Activated T-helper 2 cell treated with anti-CD3 and anti-CD28 coated beads, Interferon-gamma antibody, Interleukin-2, Interleukin-4, amounts not matched to agents 10 μg/mL and 5 μg/mL and 100 μg/mL, durations not matched to agents 14 hours and 24 hours and 36 hours (primary cell): ENCODE data around the gene CACNA2D3. TPM values are rescaled to one million over a fixed set of nuclear protein-coding genes. Genes with fewer than 3 reads are reported as not detected.

ENCODE experiments used
- DNase-seq: peaks from one replicate; pipeline ENCODE4 v3.0.0; 2021; ENCODE audit warnings: low spot score
- H3K27ac Mint-ChIP-seq: one replicate; pipeline ENCODE4 v1.8.0; 2021; ENCODE audit warnings: mixed read lengths
- H3K27me3 Mint-ChIP-seq: one replicate; pipeline ENCODE4 v1.8.0; 2021; ENCODE audit warnings: low read depth, mixed read lengths
- H3K36me3 Mint-ChIP-seq: one replicate; pipeline ENCODE4 v1.8.0; 2021; ENCODE audit warnings: low read depth, mixed read lengths
- H3K4me1 Mint-ChIP-seq: one replicate; pipeline ENCODE4 v1.8.0; 2021; ENCODE audit warnings: low read depth, mixed read lengths
- H3K4me3 Mint-ChIP-seq: one replicate; pipeline ENCODE4 v1.8.0; 2021; ENCODE audit warnings: low read depth, mild to moderate bottlenecking, moderate library complexity, mixed read lengths
- H3K9me3 Mint-ChIP-seq: one replicate; pipeline ENCODE4 v1.8.0; 2021; ENCODE audit warnings: mixed read lengths
- intact Hi-C: fragments of 100-400 bp; cut with micrococcal nuclease; formaldehyde crosslinking; loops from one replicate; pipeline ENCODE4 v1.15.1; 2023
- total RNA-seq: library from RNA; stranded (reverse); gene quantifications from 2 replicates; pipeline ENCODE4 v1.2.3, GENCODE V29; 2022

Gene CACNA2D3
- total RNA-seq, 1 donor from 2014 or later, result not detected

DNA sequence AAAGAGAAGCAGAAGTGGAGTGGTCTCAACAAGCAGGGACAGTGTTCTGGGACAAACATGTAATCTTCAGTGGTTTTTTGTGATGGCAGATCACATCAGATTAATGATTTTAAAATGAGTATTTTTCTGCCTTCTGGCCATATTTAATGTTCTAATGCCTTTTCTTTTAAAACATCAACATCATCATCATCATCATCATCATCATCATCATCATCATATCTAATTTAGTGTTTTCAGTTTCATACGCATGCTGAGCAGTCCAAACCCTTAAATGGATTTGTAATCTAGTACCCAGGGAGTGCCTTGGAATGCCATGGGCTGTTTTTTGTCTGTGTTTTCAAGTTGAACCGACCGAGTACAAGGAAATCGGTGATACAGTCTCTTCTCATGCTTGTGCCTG is 68.9 kb downstream of the CACNA2D3 start:
- H3K27ac Mint-ChIP-seq, result no peak overlapping the region
- H3K27me3 Mint-ChIP-seq, result no peaks in the 10 kb centered on the region
- no peak for DNase-seq
- no peak overlapping the region for H3K4me3 Mint-ChIP-seq
- H3K9me3 Mint-ChIP-seq, result peaks cover 7% of the 10 kb centered on the region
- intact Hi-C loops, result no loop called here
- no peaks in the 10 kb centered on the region for H3K36me3 Mint-ChIP-seq
- H3K4me1 Mint-ChIP-seq, result no peaks in the 10 kb centered on the region

DNA sequence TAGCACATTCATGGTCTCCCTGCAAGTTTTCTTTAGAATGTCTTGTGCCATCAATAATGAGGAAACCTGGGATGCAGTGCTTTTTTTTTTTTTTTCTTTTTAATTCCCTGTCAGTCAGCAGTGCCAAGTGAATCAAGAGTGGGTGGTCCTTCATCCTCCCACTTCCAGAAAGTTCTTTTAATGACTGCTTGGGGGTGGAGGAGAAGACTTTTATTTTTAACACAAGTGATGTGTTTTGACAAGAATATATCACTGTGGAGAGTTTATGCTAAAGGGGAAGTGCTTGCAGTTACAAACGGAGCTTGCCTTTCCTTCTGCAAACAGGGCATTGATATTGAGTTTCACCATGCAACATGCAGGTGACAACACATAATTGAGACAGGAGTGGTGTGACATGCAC is 69.7 kb downstream of the CACNA2D3 start:
- DNase-seq, result no peak
- Mint-ChIP-seq H3K27me3 (no peaks in the 10 kb centered on the region), H3K36me3 (no peaks in the 10 kb centered on the region), H3K4me1 (no peaks in the 10 kb centered on the region), H3K9me3 (peaks cover 7% of the 10 kb centered on the region), H3K27ac (no peak overlapping the region), H3K4me3 (no peak overlapping the region)
- intact Hi-C loops, result no loop called here

DNA sequence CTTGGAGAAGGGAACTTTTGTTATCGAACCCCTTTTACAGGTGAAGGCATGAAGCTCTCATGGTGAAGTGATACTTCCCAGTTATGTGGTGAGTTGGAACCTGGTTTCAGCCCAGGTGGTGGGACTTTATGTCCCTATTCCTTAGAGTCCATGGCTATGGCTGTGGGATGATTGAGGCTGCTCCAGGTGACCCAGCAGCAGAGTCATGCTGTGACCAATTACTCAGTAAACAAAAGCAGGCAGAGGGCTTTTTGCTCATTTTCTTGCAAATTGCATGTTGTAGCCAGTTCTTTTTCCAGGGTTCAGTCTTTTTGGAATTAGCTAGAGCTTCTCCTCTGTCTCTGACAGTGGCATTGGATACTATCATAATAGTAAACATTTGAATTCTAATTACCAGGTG is 70.7 kb downstream of the CACNA2D3 start:
- H3K27me3 Mint-ChIP-seq, result no peaks in the 10 kb centered on the region
- DNase-seq, result no peak
- no peaks in the 10 kb centered on the region for H3K4me1 Mint-ChIP-seq
- intact Hi-C loops, result no loop called here
- no peaks in the 10 kb centered on the region for H3K36me3 Mint-ChIP-seq
- no peak overlapping the region for H3K27ac Mint-ChIP-seq
- H3K9me3 Mint-ChIP-seq, result peaks cover 4% of the 10 kb centered on the region
- no peak overlapping the region for H3K4me3 Mint-ChIP-seq

DNA sequence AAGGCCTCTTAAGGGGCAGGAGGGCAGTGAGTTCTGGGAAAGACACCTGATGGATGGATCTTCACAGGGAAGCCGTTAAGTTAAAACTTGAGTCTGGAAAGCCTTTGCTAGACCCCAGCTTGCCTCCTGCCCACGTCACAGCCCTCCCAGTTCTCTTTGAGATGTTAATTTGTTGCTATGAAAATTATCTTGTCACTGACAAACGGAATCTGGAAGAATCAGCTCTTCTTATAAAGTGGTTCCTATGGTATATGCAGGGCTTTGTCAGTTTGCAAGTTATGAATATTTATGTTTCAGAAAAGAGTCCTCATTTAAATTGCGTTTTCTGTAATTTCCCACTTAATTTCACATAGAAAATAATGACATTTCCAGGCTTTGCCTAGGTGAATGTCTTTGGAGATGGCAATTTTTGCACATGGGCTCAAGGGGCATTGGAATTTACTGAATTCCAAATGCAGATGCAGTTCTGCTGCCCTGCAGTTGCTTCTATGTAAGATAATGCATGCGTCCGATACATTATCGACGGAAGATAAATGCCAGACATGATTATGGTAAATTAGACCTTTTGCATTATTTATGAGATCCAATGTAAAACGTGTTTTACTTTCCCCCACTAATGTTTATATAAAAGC is 74.1 kb downstream of the CACNA2D3 start:
- H3K4me3 Mint-ChIP-seq, result no peak overlapping the region
- H3K9me3 Mint-ChIP-seq, result no peaks in the 10 kb centered on the region
- no peaks in the 10 kb centered on the region for H3K36me3 Mint-ChIP-seq
- intact Hi-C loops, result no loop called here
- H3K27me3 Mint-ChIP-seq, result no peaks in the 10 kb centered on the region
- H3K27ac Mint-ChIP-seq, result no peak overlapping the region
- no peak for DNase-seq
- no peaks in the 10 kb centered on the region for H3K4me1 Mint-ChIP-seq

DNA sequence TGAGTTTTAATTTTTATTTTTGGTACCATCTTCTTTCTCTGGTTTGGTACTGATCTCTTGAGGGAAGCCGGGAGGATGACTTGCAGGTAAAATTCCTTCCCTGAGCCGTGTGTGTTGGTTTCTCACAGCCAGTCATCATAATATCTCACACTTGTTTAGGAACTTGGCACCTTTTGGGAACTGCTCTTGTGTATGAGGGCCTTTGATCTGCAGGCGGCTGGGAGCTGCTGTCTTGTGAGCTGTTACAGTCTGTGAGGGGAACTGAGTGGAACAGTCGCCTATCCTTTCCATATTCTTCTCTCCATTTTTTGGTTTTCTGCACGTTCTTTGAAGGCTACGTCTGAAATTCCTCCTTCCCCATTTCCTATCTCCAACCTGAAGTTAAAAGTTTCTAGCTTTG is 75.2 kb downstream of the CACNA2D3 start:
- no peaks in the 10 kb centered on the region for H3K27me3 Mint-ChIP-seq
- intact Hi-C loops, result no loop called here

DNA sequence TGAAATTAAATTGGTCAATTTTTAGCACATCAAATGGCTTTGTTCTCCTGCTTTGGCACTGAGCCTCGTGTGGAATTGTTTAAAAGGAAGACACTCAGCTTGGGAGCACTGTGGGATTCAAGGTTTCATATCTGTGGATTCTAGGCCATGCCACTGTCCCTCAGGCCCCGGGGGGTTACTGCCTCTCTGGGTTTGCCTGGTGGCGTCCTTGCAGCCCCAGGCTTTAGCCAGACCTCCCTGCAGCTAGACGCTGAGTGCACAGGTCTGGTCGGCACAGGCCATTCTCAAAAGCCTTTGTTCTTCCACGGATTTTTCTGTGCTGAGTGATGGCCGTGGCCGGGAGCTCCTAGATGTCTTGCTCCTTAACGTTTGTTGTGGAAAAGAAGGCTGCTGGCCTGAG is 76.2 kb downstream of the CACNA2D3 start:
- Mint-ChIP-seq H3K4me1 (no peaks in the 10 kb centered on the region), H3K27me3 (no peaks in the 10 kb centered on the region), H3K4me3 (no peak overlapping the region), H3K36me3 (no peaks in the 10 kb centered on the region), H3K9me3 (no peaks in the 10 kb centered on the region), H3K27ac (no peak overlapping the region)
- intact Hi-C loops, result no loop called here
- no peak for DNase-seq

More for the DNA sequence above, 75.2 kb downstream of the CACNA2D3 start:
- Mint-ChIP-seq H3K4me1 (no peaks in the 10 kb centered on the region), H3K9me3 (no peaks in the 10 kb centered on the region), H3K27ac (no peak overlapping the region), H3K4me3 (no peak overlapping the region), H3K36me3 (no peaks in the 10 kb centered on the region)
- DNase-seq, result no peak

DNA sequence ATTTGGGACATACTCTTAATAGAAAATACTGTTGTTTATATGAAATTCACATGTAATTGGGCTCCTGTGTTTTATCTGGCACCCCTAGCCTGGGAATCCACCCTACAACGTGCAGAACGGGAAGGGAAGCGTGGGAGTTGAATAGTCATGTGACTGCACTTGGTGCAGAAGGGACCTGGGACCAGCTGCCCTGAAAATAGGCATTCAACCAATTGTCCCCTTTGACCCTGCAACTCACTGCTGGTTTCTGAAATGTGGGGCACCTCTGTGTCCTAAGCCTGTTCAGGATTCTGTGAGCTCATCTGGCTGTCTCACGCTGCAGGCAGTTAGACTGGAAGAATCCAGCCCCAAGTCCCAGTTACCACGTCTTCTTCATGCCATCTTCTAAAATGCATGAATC is 79.7 kb downstream of the CACNA2D3 start:
- intact Hi-C loops, result no loop called here
- no peak for DNase-seq
- Mint-ChIP-seq H3K4me1 (no peaks in the 10 kb centered on the region), H3K36me3 (no peaks in the 10 kb centered on the region), H3K9me3 (no peaks in the 10 kb centered on the region), H3K4me3 (no peak overlapping the region), H3K27ac (no peak overlapping the region), H3K27me3 (no peaks in the 10 kb centered on the region)

DNA sequence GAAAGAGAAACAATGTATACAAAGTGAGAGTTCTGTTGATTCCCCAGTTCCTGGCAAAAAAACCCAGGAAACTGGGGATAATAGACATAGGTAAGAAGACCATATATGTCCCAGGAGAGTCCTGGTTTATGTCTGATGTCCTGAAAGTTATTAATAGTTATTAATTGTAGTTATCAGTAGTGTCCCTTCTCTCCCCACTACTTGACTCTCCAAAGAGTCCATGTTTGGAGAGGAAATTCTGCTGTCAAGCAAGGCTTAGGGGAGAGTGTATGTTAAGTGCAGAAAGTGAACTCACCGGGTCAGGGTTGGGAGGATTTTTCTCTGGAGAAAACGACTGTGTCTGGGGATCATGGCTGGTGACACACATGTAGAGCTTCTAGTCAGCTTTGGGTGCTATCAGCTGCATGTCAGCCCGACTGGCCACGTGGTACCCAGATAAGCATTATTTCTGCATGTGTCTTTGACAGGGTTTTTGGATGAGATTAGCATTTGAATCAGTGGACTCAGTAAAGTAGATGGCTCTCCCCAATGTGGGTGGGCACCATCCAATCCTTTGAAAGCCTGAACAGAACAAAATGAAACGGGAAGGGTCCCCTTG is 80.4 kb downstream of the CACNA2D3 start:
- no peak for DNase-seq
- intact Hi-C loops, result no loop called here
- no peak overlapping the region for H3K27ac Mint-ChIP-seq
- H3K36me3 Mint-ChIP-seq, result no peaks in the 10 kb centered on the region
- no peaks in the 10 kb centered on the region for H3K9me3 Mint-ChIP-seq
- no peaks in the 10 kb centered on the region for H3K4me1 Mint-ChIP-seq
- H3K27me3 Mint-ChIP-seq, result no peaks in the 10 kb centered on the region
- no peak overlapping the region for H3K4me3 Mint-ChIP-seq

DNA sequence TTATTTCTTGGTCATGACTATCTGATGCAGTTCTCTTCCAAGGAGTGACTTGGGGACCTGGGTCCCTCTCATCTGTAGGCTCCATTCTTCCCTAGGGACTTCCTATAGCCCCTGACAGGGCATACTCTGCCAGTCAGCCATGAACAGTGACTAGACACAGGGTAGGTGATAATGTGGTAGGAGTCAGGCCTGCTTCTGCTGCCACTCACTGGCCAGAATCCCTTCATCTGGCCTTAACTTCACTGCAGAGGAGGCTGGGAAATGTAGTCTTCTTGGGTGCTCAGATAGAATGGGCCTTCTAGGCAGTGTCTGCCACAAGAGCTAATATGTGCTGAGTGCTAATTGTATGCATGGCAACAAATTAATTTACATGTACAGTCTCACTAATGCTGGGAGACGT is 84.5 kb downstream of the CACNA2D3 start:
- Mint-ChIP-seq H3K27ac (no peak overlapping the region), H3K27me3 (no peaks in the 10 kb centered on the region), H3K9me3 (no peaks in the 10 kb centered on the region), H3K4me3 (no peak overlapping the region), H3K36me3 (no peaks in the 10 kb centered on the region), H3K4me1 (no peaks in the 10 kb centered on the region)
- no peak for DNase-seq
- intact Hi-C loops, result no loop called here

DNA sequence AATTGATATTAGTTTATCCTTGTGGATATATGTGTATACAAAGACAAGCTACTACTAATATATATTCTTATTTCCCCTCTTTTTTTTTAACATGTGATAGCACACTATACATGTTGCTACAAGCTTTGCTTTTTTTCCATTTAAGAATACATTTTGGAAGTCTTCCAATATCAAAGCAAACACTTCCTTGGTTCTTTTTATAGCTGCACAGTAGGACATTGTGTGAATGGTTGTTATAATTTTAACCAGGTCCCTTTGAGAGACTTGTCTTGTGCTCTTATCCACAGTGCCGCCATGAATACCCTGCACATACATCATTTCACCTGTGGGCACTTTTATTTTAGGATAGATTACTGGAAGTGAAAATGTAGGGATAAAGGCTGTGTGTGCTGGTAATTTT is 88.7 kb downstream of the CACNA2D3 start:
- H3K27me3 Mint-ChIP-seq, result no peaks in the 10 kb centered on the region
- intact Hi-C loops, result no loop called here
- H3K4me3 Mint-ChIP-seq, result no peak overlapping the region
- DNase-seq, result no peak
- no peak overlapping the region for H3K27ac Mint-ChIP-seq
- H3K9me3 Mint-ChIP-seq, result no peaks in the 10 kb centered on the region
- H3K4me1 Mint-ChIP-seq, result no peaks in the 10 kb centered on the region
- no peaks in the 10 kb centered on the region for H3K36me3 Mint-ChIP-seq

DNA sequence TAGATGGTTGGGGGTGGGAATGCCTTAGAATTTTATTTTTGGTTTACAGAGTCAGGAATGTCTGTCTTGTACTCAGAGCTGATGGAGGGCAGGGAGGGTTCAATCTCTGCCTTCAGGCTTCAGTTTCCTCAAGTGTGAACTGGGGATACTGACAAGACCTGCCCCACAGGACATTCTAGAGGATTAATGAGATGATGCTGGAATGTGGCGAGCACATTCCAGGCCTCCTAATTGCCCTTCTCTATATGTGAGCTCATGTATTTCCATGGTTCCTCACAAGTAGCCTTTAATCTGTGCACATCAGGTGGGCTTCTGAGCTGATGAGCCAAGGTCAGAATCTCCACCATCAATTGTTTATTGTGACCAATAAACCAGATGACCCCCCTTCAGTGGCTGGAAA is 90.4 kb downstream of the CACNA2D3 start:
- no peaks in the 10 kb centered on the region for H3K4me1 Mint-ChIP-seq
- no peaks in the 10 kb centered on the region for H3K9me3 Mint-ChIP-seq
- H3K27ac Mint-ChIP-seq, result no peak overlapping the region
- H3K27me3 Mint-ChIP-seq, result no peaks in the 10 kb centered on the region
- no peak overlapping the region for H3K4me3 Mint-ChIP-seq
- intact Hi-C loops, result no loop called here
- H3K36me3 Mint-ChIP-seq, result no peaks in the 10 kb centered on the region
- DNase-seq, result no peak

DNA sequence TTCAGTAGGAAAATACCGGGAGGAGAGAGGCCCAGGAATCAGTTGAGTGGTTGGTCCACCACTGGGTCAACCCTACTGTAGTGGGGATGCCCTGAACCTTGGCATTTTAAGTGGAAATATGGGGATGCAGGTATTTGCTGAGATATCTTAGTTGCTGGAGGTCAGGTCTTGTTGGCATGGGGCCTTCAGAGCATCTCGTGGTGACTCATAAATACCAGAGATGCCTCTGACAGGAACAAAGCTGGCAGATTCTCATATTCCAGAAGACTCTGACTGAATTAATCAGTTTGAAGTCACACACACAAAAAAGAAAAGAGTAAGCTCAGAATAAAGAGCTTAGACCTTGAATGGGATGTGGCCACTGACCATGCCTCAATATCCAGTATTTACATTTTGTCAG is 91.6 kb downstream of the CACNA2D3 start:
- Mint-ChIP-seq H3K27ac (no peak overlapping the region), H3K27me3 (no peaks in the 10 kb centered on the region), H3K4me3 (no peak overlapping the region), H3K4me1 (no peaks in the 10 kb centered on the region), H3K36me3 (no peaks in the 10 kb centered on the region), H3K9me3 (no peaks in the 10 kb centered on the region)
- intact Hi-C loops, result no loop called here
- DNase-seq, result no peak

DNA sequence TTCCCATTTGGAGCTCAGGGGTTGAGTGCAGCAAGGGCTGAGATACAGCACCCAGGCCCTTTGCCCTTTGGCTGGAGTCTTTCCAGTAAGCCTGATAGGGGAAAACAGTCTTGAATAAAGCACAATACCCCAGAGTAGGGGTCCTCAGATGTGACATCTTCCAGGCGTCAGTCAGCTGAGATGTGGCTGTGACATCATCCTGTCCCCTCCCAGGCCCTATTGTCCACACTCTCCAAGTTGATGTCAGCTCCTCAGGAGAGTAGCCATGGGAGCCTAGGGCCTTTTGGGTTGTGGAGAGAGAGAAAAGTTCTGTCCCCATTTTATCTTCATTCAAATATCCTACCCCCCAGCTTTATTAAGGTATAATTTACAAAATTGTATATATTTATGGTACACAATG is 92.5 kb downstream of the CACNA2D3 start:
- Mint-ChIP-seq H3K4me3 (no peak overlapping the region), H3K9me3 (no peaks in the 10 kb centered on the region), H3K4me1 (no peaks in the 10 kb centered on the region), H3K36me3 (no peaks in the 10 kb centered on the region), H3K27ac (no peak overlapping the region), H3K27me3 (no peaks in the 10 kb centered on the region)
- intact Hi-C loops, result no loop called here
- DNase-seq, result no peak

DNA sequence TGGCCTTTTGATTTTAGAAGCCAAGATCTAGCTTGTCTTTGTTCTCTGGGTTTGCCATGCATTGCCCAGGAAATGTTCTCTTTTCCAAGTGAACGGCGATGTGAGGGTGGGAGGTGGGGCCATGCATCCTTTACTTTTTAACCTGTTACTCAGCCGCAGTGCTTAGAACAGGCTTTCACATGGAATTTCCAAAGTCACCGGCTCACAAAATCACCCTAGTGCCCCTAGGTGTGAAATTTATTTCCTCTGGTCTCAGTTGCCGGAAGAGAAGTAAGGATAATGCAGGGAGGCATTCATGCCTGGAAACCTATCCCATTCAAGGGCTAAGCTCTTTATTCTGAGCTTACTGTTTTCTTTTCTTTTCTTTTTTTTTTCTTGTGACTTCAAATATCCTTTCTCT is 93.2 kb downstream of the CACNA2D3 start:
- Mint-ChIP-seq H3K36me3 (no peaks in the 10 kb centered on the region), H3K9me3 (no peaks in the 10 kb centered on the region), H3K4me1 (no peaks in the 10 kb centered on the region), H3K27me3 (no peaks in the 10 kb centered on the region), H3K27ac (no peak overlapping the region), H3K4me3 (no peak overlapping the region)
- DNase-seq, result no peak
- intact Hi-C loops, result no loop called here
